Nephron (organoid): ENCODE results near the gene HYAL3.
"Not testable (repeated sequence)": the region's sequence is repeated elsewhere in the genome, so short reads cannot be mapped to it uniquely, and the experiment has no call there.

ENCODE experiments used
- H3K27ac Mint-ChIP-seq, 3 experiments: 2 replicates each; pipeline ENCODE4 v1.8.0; 2020; ENCODE audit warnings: mixed read lengths in 3 of 3, mild to moderate bottlenecking in 2 of 3, moderate library complexity in 1 of 3
- H3K27me3 Mint-ChIP-seq: 2 replicates; pipeline ENCODE4 v1.8.0; 2021; ENCODE audit warnings: low read depth, mild to moderate bottlenecking, moderate library complexity, mixed read lengths
- H3K36me3 Mint-ChIP-seq: 2 replicates; pipeline ENCODE4 v1.8.0; 2020; ENCODE audit warnings: low read depth, mixed read lengths
- H3K4me1 Mint-ChIP-seq: 2 replicates; pipeline ENCODE4 v1.8.0; 2020; ENCODE audit warnings: mixed read lengths
- H3K4me3 Mint-ChIP-seq, 3 experiments: 2 replicates each; pipeline ENCODE4 v1.8.0; 2020; ENCODE audit warnings: mild to moderate bottlenecking in 3 of 3, mixed read lengths in 3 of 3, moderate library complexity in 2 of 3
- H3K9me3 Mint-ChIP-seq: 2 replicates; pipeline ENCODE4 v1.8.0; 2020; ENCODE audit warnings: mixed read lengths
- CTCF ChIP-seq, 3 experiments: fragments of 200-600 bp; sonication (generic); IDR thresholded peaks; one replicate each; pipeline ENCODE4 v1.5.0; 2021; ENCODE audit warnings: antibody characterized with exemption in 3 of 3; ENCODE audit not compliant: unreplicated experiment in 3 of 3

HYAL3 gene

GRCh38 chr3:50272911-50273688 lies 26.1 kb downstream of the HYAL3 start:
- peak; percentile 94 to 98 (median 98) for TF ChIP-seq CTCF (IDR thresholded peaks at IDR 0.05; ENCODE audit: unreplicated experiment in 3 of 3)
- H3K4me3 Mint-ChIP-seq = peak overlapping the region; percentile 49 to 79 (median 66)
- peaks cover 28% of the 10 kb centered on the region for H3K27me3 Mint-ChIP-seq
- peaks cover 40% of the 10 kb centered on the region for H3K4me1 Mint-ChIP-seq
- no peaks in the 10 kb centered on the region for H3K9me3 Mint-ChIP-seq
- peak overlapping the region in 1 of 3 experiments; percentile 88 for H3K27ac Mint-ChIP-seq
- H3K36me3 Mint-ChIP-seq = peaks cover 7% of the 10 kb centered on the region

- not testable (repeated sequence) for H3K27ac Mint-ChIP-seq, H3K9me3 Mint-ChIP-seq, H3K36me3 Mint-ChIP-seq
- Mint-ChIP-seq H3K4me3 (peak overlapping the region in 1 of 3 experiments; percentile 49), H3K27me3 (peaks cover 28% of the 10 kb centered on the region), H3K4me1 (peaks cover 46% of the 10 kb centered on the region)
These were observed 26.7 kb downstream of the HYAL3 start for GRCh38 chr3:50272538-50272910.

GRCh38 chr3:50271314-50271936 lies 27.8 kb downstream of the HYAL3 start:
- Mint-ChIP-seq H3K36me3 (peaks cover 7% of the 10 kb centered on the region), H3K9me3 (no peaks in the 10 kb centered on the region), H3K4me3 (peak overlapping the region; percentile 4 to 61 (median 28))

GRCh38 chr3:50270422-50271224 lies 28.6 kb downstream of the HYAL3 start:
- Mint-ChIP-seq H3K27ac (peak overlapping the region; percentile 75 to 97 (median 75)), H3K27me3 (peaks cover 23% of the 10 kb centered on the region), H3K9me3 (no peaks in the 10 kb centered on the region), H3K4me1 (peaks cover 63% of the 10 kb centered on the region), H3K4me3 (peak overlapping the region in 1 of 3 experiments; percentile 87), H3K36me3 (peaks cover 7% of the 10 kb centered on the region)
- TF ChIP-seq CTCF (IDR thresholded peaks at IDR 0.05; ENCODE audit: unreplicated experiment in 3 of 3) = no peak

More at GRCh38 chr3:50271314-50271936, 27.8 kb downstream of the HYAL3 start:
- Mint-ChIP-seq H3K27me3 (peaks cover 28% of the 10 kb centered on the region), H3K27ac (peak overlapping the region; percentile 43 to 75 (median 75)), H3K4me1 (peaks cover 57% of the 10 kb centered on the region)
- TF ChIP-seq CTCF (IDR thresholded peaks at IDR 0.05; ENCODE audit: unreplicated experiment in 3 of 3) = no peak

GRCh38 chr3:50269977-50270413 lies 29.2 kb downstream of the HYAL3 start:
- Mint-ChIP-seq H3K4me3 (peak overlapping the region; percentile 80 to 87 (median 83)), H3K36me3 (peaks cover 4% of the 10 kb centered on the region), H3K27me3 (peaks cover 19% of the 10 kb centered on the region), H3K27ac (peak overlapping the region; percentile 96 to 99 (median 97)), H3K4me1 (peaks cover 67% of the 10 kb centered on the region), H3K9me3 (no peaks in the 10 kb centered on the region)
- no peak for TF ChIP-seq CTCF (IDR thresholded peaks at IDR 0.05; ENCODE audit: unreplicated experiment in 3 of 3)

- H3K27me3 Mint-ChIP-seq = peaks cover 16% of the 10 kb centered on the region
- H3K9me3 Mint-ChIP-seq = no peaks in the 10 kb centered on the region
- peak overlapping the region; percentile 96 to 99 (median 97) for H3K27ac Mint-ChIP-seq
- TF ChIP-seq CTCF (IDR thresholded peaks at IDR 0.05; ENCODE audit: unreplicated experiment in 3 of 3) = no peak
- H3K4me1 Mint-ChIP-seq = peaks cover 71% of the 10 kb centered on the region
- peak overlapping the region; percentile 80 to 87 (median 83) for H3K4me3 Mint-ChIP-seq
- H3K36me3 Mint-ChIP-seq = peaks cover 4% of the 10 kb centered on the region
These were observed 29.7 kb downstream of the HYAL3 start for GRCh38 chr3:50269460-50269859.
